Activated T-helper 17 cell treated with anti-CD3 and anti-CD28 coated beads, Interleukin-2, amount 50 U/mL, for 72 hours (primary cell): ENCODE results near the gene SETD4. TPM values are rescaled to one million over a fixed set of nuclear protein-coding genes. Genes with fewer than 3 reads are reported as not detected.
"Not testable (repeated sequence)": the region's sequence is repeated elsewhere in the genome, so short reads cannot be mapped to it uniquely, and the experiment has no call there.

Experiments used
- ATAC-seq: fragments of 150-1000 bp; cut with Tn5 transposase; replicated peaks from 2 replicates; pipeline ENCODE4 v1.10.0; 2021; ENCODE audit warnings: mild to moderate bottlenecking, moderate library complexity
- H3K27ac Mint-ChIP-seq: one replicate; pipeline ENCODE4 v1.8.0; 2022; ENCODE audit warnings: mixed read lengths
- H3K27me3 Mint-ChIP-seq: one replicate; pipeline ENCODE4 v1.8.0; 2022; ENCODE audit warnings: mixed read lengths
- H3K36me3 Mint-ChIP-seq: one replicate; pipeline ENCODE4 v1.8.0; 2022; ENCODE audit warnings: low read depth, mild to moderate bottlenecking, mixed read lengths
- H3K4me1 Mint-ChIP-seq: one replicate; pipeline ENCODE4 v1.8.0; 2022; ENCODE audit warnings: mixed read lengths
- H3K4me3 Mint-ChIP-seq: one replicate; pipeline ENCODE4 v1.8.0; 2022; ENCODE audit warnings: mild to moderate bottlenecking, mixed read lengths
- H3K9me3 Mint-ChIP-seq: one replicate; pipeline ENCODE4 v1.8.0; 2022; ENCODE audit warnings: mixed read lengths
- total RNA-seq, 2 donors: library from RNA; stranded (reverse); gene quantifications; one replicate each; pipeline ENCODE4 v1.2.3, GENCODE V29; 2022

The SETD4 gene
- 10 to 100 TPM; 12.0 to 21.5 TPM for total RNA-seq

DNA sequence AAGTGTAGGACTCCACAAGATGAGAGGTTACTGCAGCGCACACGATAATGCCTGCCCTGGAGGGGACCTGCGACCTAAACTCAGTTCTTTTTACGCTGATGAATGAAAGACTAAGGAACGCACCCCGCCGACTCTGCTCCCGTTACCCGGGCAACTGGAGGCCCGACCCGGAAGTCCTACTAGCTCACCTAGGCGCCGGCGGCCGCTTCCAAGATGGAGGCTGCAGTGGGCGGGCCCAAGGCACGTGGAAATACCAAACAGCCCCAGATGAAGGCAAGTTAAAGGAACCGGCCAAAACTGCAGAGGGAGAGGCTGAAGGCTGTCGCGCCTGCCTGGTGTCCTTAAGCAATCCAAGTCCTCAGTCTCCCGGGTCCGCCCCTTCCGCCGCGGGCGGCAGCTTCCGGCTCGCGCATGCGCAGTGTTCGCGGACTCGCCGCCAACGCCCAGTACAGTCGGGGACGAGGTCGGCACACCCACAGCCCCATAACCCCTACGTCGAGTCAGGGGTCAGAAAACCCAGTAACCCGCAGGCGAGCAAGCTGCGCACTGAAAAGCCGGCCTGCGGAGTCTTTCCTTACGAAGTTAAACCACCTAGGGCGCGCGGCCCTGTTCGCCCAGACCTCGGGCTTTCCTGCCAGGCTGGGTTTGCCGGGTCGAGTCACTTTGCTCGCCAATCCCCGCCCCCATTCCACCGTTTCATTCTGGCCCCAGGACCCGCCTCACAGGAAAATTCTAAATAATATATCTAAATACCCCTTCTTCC lies at the start of gene SETD4:
SETD4 (minus strand) TSS at position 368 of the 763 bp plus-strand sequence. CDS start 1,638 bp downstream, outside the sequence.
- peak; percentile 94 for ATAC-seq
- H3K27me3 Mint-ChIP-seq: no peaks in the 10 kb centered on the region
- peak within 1 kb of the TSS; percentile 98 for H3K27ac Mint-ChIP-seq
- no peaks in the 10 kb centered on the region for H3K9me3 Mint-ChIP-seq
- no peaks in the 10 kb centered on the region for H3K4me1 Mint-ChIP-seq
- H3K36me3 Mint-ChIP-seq: peaks cover 45% of the 10 kb centered on the region
- H3K4me3 Mint-ChIP-seq: peak within 1 kb of the TSS; percentile 92

DNA sequence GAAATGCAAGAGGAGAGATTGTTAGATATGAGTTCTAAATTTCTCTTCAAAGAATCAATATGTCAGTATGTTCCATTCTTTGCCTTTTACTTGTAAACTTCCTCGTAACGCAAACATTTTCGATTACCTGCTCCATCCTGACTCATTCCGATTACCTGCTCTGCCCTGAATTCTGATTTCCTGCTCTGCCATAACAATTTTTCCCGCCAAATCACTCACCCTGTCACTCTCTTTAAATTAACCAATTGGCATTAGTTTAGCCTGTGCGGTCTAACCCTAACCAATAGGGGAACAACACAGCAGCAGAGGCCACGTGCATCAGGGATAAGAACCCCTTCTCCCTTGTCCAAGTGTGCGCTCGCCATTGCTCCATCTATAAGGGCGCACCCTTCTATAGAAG lies 49.5 kb upstream of the SETD4 start:
- no peak overlapping the region for H3K4me3 Mint-ChIP-seq
- H3K36me3 Mint-ChIP-seq: no peaks in the 10 kb centered on the region
- H3K4me1 Mint-ChIP-seq: peaks cover 6% of the 10 kb centered on the region
- no peaks in the 10 kb centered on the region for H3K9me3 Mint-ChIP-seq
- peaks cover 20% of the 10 kb centered on the region for H3K27me3 Mint-ChIP-seq
- H3K27ac Mint-ChIP-seq: no peak overlapping the region
- no peak for ATAC-seq

GRCh38 chr21:36105327-36105842 lies 45.1 kb upstream of the SETD4 start:
- no peaks in the 10 kb centered on the region for H3K36me3 Mint-ChIP-seq
- no peak for ATAC-seq
- H3K9me3 Mint-ChIP-seq: no peaks in the 10 kb centered on the region
- no peaks in the 10 kb centered on the region for H3K4me1 Mint-ChIP-seq
- peak overlapping the region; percentile 44 for H3K4me3 Mint-ChIP-seq
- H3K27me3 Mint-ChIP-seq: peaks cover 35% of the 10 kb centered on the region
- H3K27ac Mint-ChIP-seq: no peak overlapping the region

GRCh38 chr21:36104317-36105300 lies 44.3 kb upstream of the SETD4 start:
- Mint-ChIP-seq H3K4me3 (peak overlapping the region; percentile 44), H3K4me1 (no peaks in the 10 kb centered on the region), H3K27ac (no peak overlapping the region), H3K36me3 (no peaks in the 10 kb centered on the region), H3K9me3 (no peaks in the 10 kb centered on the region), H3K27me3 (peaks cover 35% of the 10 kb centered on the region)
- ATAC-seq: peak; percentile 23

GRCh38 chr21:36103434-36103833 lies 43.1 kb upstream of the SETD4 start:
- no peaks in the 10 kb centered on the region for H3K36me3 Mint-ChIP-seq
- H3K4me3 Mint-ChIP-seq: no peak overlapping the region
- no peaks in the 10 kb centered on the region for H3K9me3 Mint-ChIP-seq
- no peak overlapping the region for H3K27ac Mint-ChIP-seq
- no peak for ATAC-seq
- H3K27me3 Mint-ChIP-seq: peaks cover 38% of the 10 kb centered on the region
- no peaks in the 10 kb centered on the region for H3K4me1 Mint-ChIP-seq

DNA sequence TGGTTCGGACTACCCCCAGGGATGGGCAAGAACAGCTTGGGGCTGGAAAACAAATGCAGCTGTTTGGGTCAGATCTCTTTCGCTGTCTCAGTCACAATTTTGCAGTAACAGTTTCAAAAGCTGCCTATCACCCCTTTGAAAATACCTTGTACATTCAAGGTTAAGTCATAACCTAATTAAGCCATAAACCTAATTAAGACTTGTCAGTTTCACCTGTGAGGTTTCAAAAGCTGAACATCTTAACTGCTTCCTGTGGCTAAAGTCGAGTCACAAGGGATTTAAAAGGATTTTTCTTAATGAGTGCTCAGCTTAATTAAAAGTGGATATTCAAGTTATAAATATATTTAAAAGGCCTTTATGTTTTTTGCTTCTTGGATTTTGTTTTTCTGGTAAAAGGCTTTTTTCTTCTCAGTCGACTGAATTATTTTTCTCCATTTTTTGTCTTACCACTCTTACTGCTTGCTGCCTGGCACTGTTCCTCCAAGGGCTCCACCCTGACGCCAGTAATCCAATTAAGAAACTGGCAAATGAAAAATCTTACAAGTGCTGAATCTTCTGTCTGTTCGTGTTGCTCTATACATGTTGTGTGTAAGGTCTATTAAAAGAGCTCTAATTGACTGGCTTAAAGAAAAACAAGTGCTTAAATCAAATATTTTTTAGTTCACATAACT lies 40.8 kb upstream of the SETD4 start:
- no peaks in the 10 kb centered on the region for H3K36me3 Mint-ChIP-seq
- no peaks in the 10 kb centered on the region for H3K9me3 Mint-ChIP-seq
- no peak overlapping the region for H3K4me3 Mint-ChIP-seq
- no peak overlapping the region for H3K27ac Mint-ChIP-seq
- no peaks in the 10 kb centered on the region for H3K4me1 Mint-ChIP-seq
- ATAC-seq: no peak
- H3K27me3 Mint-ChIP-seq: peaks cover 31% of the 10 kb centered on the region

- H3K36me3 Mint-ChIP-seq, H3K27ac Mint-ChIP-seq, H3K4me3 Mint-ChIP-seq, ATAC-seq, H3K4me1 Mint-ChIP-seq, H3K9me3 Mint-ChIP-seq: not testable (repeated sequence)
- peaks cover 17% of the 10 kb centered on the region for H3K27me3 Mint-ChIP-seq
These were observed 39.4 kb upstream of the SETD4 start for GRCh38 chr21:36099695-36100211.

DNA sequence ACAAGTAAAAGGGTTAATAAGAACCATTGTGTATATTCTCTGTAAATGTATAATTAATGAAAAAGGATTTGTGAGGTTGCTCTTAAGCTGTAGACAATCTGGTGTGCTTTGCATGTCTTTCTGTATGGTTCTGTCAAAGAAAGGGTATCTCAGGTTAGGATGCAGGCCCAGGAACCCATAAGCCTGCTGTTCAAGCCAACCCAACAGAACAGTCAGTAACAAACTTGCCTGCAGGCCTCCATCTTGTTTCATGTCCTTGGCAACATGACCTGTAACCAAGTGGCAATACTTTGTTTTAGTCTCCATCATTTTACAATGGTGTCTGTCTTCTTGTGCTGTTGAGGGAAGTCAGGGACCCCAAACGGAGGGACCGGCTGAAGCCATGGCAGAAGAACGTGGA lies 38.7 kb upstream of the SETD4 start:
- no peak overlapping the region for H3K27ac Mint-ChIP-seq
- no peak overlapping the region for H3K4me3 Mint-ChIP-seq
- H3K27me3 Mint-ChIP-seq: peaks cover 11% of the 10 kb centered on the region
- no peaks in the 10 kb centered on the region for H3K4me1 Mint-ChIP-seq
- ATAC-seq: no peak
- no peaks in the 10 kb centered on the region for H3K9me3 Mint-ChIP-seq
- H3K36me3 Mint-ChIP-seq: no peaks in the 10 kb centered on the region

GRCh38 chr21:36098182-36098532 lies 37.8 kb upstream of the SETD4 start:
- Mint-ChIP-seq H3K27me3 (peaks cover 12% of the 10 kb centered on the region), H3K36me3 (no peaks in the 10 kb centered on the region)

DNA sequence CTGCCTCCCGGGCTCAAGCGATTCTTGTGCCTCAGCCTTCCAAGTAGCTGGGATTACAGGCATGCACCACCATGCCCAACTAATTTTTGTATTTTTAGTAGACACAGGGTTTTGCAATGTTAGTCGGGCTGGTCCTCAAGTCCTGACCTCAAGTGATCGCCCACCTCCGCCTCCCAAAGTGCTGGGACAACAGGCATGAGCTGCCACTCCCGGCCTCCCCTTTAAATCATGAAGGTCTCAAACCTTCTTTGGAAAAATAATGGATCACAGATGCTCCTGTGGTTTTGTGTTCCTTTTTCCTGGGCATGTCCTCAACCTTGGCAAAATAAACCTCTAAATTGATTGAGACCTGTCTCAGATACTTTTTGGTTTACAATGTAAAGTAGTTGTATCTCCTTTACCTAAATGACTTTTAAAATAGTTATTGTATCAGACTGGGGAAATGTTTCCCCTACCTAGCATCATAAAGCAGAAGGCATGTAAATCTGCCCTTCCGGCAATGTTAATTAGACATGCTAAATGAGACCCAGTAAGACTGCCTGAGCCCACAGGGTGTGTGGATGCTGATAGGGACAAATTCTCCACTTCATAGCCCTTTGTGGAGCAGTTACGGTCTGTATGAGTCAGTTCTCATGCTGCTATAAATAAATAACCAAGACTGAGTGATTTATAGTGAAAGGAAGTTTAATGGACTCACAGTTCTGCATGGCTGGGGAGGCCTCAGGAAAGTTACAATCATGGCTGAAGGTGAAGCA lies 37.3 kb upstream of the SETD4 start:
- H3K27ac Mint-ChIP-seq: no peak overlapping the region
- no peak for ATAC-seq
- peaks cover 6% of the 10 kb centered on the region for H3K9me3 Mint-ChIP-seq
- H3K4me1 Mint-ChIP-seq: no peaks in the 10 kb centered on the region
- H3K27me3 Mint-ChIP-seq: peaks cover 10% of the 10 kb centered on the region
- no peaks in the 10 kb centered on the region for H3K36me3 Mint-ChIP-seq
- H3K4me3 Mint-ChIP-seq: no peak overlapping the region

More at GRCh38 chr21:36098182-36098532, 37.8 kb upstream of the SETD4 start:
- peaks cover 6% of the 10 kb centered on the region for H3K9me3 Mint-ChIP-seq
- no peak overlapping the region for H3K4me3 Mint-ChIP-seq
- H3K27ac Mint-ChIP-seq: no peak overlapping the region
- no peak for ATAC-seq
- no peaks in the 10 kb centered on the region for H3K4me1 Mint-ChIP-seq

DNA sequence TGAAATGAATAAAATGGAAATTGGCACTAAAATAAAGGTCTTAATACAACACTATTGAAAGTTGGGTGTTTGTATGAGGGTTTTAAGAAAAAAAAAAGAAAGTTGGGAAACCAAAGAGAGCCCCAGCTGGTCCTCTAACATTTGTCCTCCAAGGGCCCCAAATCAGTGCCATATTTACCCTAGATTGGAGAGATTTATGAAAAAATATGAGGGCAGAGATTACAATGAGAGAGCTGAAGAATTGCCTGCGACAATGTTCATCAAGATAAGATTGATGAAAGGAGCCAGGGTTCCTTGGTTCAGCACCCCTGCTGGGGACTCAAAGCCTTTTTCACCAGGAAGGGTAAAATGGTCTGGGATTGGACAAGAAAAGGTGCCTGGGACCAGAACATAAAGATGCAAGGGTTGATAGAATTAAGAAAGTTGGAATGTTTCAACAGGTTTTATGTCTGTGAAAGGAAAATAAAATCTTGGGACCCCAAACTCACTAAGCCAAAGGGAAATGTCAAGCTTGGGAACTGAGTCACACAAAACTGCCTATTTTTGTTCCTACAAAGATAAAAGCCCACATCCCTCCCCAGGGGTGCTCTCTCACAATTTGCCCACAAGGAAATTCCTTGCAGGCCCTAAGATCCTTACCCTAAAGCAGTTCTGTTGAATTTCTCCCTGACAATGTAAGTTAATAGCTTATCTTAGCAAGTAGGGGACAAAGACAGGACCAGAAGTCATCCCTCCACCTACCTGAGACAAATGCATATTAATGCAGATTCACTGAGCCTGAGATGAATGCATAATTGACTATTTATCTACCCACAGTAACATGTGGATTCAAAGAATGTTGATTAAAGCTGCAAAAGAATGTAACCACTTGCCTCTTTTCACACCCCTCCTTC lies 36.3 kb upstream of the SETD4 start:
- Mint-ChIP-seq H3K4me3 (no peak overlapping the region), H3K27ac (no peak overlapping the region), H3K36me3 (no peaks in the 10 kb centered on the region), H3K9me3 (peaks cover 6% of the 10 kb centered on the region), H3K4me1 (no peaks in the 10 kb centered on the region), H3K27me3 (peaks cover 10% of the 10 kb centered on the region)
- no peak for ATAC-seq

DNA sequence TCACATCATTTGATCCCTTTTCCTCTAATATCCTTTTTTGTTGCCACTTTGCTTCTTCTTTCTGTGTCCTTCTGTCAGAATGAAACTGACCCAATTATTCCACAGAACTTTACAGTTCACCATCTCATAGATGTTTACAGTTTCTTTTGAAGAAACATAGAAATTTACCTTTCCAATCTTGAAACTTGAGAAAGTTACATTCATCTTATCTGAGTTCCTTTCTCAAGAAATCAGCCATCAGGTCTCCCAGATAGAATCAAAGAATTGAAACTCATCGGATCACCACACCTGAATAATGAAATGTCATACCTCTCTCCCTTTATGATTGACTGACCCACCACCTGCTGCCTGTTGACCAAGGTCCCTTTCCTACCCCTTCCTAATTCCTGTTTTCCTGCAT lies 33.2 kb upstream of the SETD4 start:
- no peak overlapping the region for H3K4me3 Mint-ChIP-seq
- no peak for ATAC-seq
- H3K36me3 Mint-ChIP-seq: no peaks in the 10 kb centered on the region
- no peaks in the 10 kb centered on the region for H3K4me1 Mint-ChIP-seq
- peaks cover 6% of the 10 kb centered on the region for H3K9me3 Mint-ChIP-seq
- H3K27me3 Mint-ChIP-seq: peaks cover 6% of the 10 kb centered on the region
- H3K27ac Mint-ChIP-seq: no peak overlapping the region

GRCh38 chr21:36092681-36093080 lies 32.4 kb upstream of the SETD4 start:
- H3K4me3 Mint-ChIP-seq: no peak overlapping the region
- peaks cover 6% of the 10 kb centered on the region for H3K9me3 Mint-ChIP-seq
- peaks cover 6% of the 10 kb centered on the region for H3K27me3 Mint-ChIP-seq
- H3K36me3 Mint-ChIP-seq: no peaks in the 10 kb centered on the region
- ATAC-seq: no peak
- no peaks in the 10 kb centered on the region for H3K4me1 Mint-ChIP-seq
- no peak overlapping the region for H3K27ac Mint-ChIP-seq
